HL-60 (cell line): Measurements from ENCODE around the gene NEGR1.

Experiments used
- CTCF ChIP-seq: IDR thresholded peaks from one replicate; pipeline ENCODE4 v1.5.1; 2011; ENCODE audit warnings: low read length, control low read depth, inconsistent platforms; ENCODE audit not compliant: insufficient read depth
- GABPA ChIP-seq: IDR thresholded peaks from 2 replicates; pipeline ENCODE4 v1.6.1; 2012; ENCODE audit warnings: low read depth
- POLR2AphosphoS5 ChIP-seq: IDR thresholded peaks from 2 replicates; pipeline ENCODE4 v1.6.1; 2012; ENCODE audit warnings: low read depth
- REST ChIP-seq: IDR thresholded peaks from 2 replicates; pipeline ENCODE4 v1.6.1; 2012; ENCODE audit warnings: low read depth; ENCODE audit not compliant: insufficient replicate concordance
- SPI1 ChIP-seq: IDR thresholded peaks from 2 replicates; pipeline ENCODE4 v1.6.1; 2012; ENCODE audit warnings: low read depth, mild to moderate bottlenecking, borderline replicate concordance

DNA sequence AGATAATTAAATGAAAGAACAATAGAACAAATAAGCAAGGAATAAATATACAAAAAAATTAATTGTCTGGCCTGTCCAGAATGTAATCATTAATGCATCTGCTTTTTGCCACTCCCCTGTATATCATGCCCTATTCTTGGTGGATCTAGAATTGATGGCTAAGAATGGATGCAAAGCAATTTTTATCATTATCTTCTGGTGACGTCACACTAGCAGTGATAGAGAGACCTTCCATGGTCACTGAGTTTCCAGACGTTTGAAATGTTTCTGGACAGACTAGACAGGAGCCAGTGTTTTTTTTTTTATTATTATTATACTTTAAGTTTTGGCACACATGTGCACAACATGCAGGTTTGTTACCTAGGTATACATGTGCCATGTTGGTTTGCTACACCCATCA lies 563.0 kb downstream of the NEGR1 start:
- TF ChIP-seq CTCF (no peak), GABPA (no peak), POLR2AphosphoS5 (no peak), REST (no peak), SPI1 (no peak)
